Measurements from ENCODE around the gene STON1.
"Not testable (repeated sequence)": the region's sequence is repeated elsewhere in the genome, so short reads cannot be mapped to it uniquely, and the experiment has no call there.

Gene STON1

DNA sequence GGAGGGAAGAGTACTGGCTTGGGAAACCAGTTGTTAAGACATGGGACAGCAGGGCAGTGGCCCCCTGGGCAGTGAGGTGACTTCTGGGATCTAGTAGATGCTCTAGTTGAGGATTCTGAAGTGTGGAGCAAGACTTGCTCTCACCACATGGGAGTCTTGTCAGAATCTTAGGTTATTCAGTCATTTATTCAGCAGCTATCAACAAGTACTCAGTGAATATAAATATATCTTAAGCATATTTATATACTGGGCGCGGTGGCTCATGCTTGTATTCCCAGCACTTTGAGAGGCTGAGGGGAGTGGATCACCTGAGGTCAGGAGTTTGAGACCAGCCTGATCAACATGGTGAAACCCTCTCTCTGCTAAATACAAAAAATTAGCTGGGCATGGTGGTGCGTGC, 20.0 kb downstream of the STON1 start:
- TF ChIP-seq, protein P1, sequence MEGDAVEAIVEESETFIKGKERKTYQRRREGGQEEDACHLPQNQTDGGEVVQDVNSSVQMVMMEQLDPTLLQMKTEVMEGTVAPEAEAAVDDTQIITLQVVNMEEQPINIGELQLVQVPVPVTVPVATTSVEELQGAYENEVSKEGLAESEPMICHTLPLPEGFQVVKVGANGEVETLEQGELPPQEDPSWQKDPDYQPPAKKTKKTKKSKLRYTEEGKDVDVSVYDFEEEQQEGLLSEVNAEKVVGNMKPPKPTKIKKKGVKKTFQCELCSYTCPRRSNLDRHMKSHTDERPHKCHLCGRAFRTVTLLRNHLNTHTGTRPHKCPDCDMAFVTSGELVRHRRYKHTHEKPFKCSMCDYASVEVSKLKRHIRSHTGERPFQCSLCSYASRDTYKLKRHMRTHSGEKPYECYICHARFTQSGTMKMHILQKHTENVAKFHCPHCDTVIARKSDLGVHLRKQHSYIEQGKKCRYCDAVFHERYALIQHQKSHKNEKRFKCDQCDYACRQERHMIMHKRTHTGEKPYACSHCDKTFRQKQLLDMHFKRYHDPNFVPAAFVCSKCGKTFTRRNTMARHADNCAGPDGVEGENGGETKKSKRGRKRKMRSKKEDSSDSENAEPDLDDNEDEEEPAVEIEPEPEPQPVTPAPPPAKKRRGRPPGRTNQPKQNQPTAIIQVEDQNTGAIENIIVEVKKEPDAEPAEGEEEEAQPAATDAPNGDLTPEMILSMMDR (IDR thresholded peaks at IDR 0.05; ENCODE audit: low read depth, low read length, missing control alignments) = no peak
- DNase-seq (ENCODE audit: low read depth) = no peak
- H3K4me3 ChIP-seq (ENCODE audit: low read depth, low read length) = no peak overlapping the region

GRCh38 chr2:48551548-48551947, 21.6 kb downstream of the STON1 start:
- TF ChIP-seq, protein P1 (IDR thresholded peaks at IDR 0.05; ENCODE audit: low read depth, low read length, missing control alignments) = no peak
- no peak for DNase-seq (ENCODE audit: low read depth)
- H3K4me3 ChIP-seq (ENCODE audit: low read depth, low read length) = no peak overlapping the region

GRCh38 chr2:48555071-48555470, 25.1 kb downstream of the STON1 start:
- not testable (repeated sequence) for H3K4me3 ChIP-seq (ENCODE audit: low read depth, low read length); DNase-seq (ENCODE audit: low read depth)

- TF ChIP-seq, protein P1 (IDR thresholded peaks at IDR 0.05; ENCODE audit: low read depth, low read length, missing control alignments) = no peak
- H3K4me3 ChIP-seq (ENCODE audit: low read depth, low read length) = no peak overlapping the region
- no peak for DNase-seq (ENCODE audit: low read depth)
Measured at GRCh38 chr2:48558456-48558855, 28.5 kb downstream of the STON1 start.

DNA sequence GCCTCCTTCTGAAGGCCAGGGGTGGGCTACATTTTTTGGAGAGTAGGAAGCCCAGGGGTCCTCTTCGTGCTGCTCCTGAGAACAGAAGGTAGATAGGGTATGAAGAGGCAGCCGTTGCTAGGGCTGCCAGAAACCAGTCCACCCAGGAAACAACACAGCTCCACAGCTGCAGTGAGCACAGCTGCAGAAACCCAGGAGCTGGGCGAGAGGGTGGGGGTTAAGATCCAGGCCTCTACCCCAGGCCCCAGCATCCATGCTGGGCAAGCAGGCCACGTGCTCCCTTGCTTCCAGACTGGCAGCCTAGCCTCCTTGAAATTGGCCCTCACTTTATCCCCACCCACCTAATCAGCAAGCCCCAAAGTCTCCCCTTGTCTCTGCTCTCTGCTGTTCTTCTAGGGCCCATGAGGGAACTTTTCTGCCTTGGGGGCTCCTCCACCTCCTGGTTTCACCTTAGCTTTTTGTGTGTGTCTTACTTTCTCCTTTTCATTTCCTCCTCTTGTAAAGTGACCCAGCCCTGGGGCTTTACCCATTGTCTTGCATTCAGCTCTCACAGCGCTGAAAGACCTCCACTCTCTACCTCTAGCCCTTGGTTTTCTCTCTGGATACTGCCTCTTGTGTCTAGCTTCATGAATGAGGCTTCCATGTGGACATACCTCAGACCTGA, 30.7 kb downstream of the STON1 start:
- H3K4me3 ChIP-seq (ENCODE audit: low read depth, low read length) = no peak overlapping the region
- no peak for DNase-seq (ENCODE audit: low read depth)
- TF ChIP-seq, protein P1 (IDR thresholded peaks at IDR 0.05; ENCODE audit: low read depth, low read length, missing control alignments) = no peak

GRCh38 chr2:48562281-48562680, 32.3 kb downstream of the STON1 start:
- H3K4me3 ChIP-seq (ENCODE audit: low read depth, low read length) = no peak overlapping the region
- DNase-seq (ENCODE audit: low read depth) = no peak
- TF ChIP-seq, protein P1 (IDR thresholded peaks at IDR 0.05; ENCODE audit: low read depth, low read length, missing control alignments) = no peak

DNA sequence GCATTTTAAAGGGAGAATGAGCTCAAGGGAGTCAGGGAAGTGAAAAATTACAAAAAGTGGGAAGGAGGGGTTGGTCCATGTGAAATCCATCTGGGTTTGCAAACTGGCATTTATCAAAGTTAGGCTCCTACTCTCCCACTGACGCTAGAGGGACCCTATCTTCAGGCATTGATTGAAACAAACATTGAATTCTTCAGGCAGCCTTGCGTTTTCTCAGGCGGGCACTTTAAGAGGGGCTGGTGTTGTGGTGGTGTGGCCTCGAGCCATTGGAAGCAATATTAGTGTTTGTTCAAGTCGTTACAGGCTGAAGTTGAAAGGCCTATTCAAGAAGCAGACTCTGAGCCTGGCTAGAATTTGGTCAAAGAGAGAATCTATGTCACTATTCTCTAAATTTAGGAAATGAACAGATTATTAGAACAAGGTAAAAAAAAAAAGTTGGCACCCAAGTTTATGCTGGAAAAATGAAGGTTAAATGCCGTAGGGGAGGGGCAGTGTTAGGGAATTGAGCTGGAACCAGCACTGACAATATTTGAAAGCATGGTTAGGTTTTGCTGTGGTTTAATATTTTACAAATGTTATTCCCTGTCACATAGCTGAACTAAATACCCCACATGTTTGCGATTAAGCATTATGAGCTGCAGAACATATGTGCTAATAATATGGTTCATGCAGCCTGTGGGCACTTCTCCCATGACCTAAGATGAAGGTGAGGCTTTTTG, 36.8 kb downstream of the STON1 start:
- no peak for DNase-seq (ENCODE audit: low read depth)
- no peak overlapping the region for H3K4me3 ChIP-seq (ENCODE audit: low read depth, low read length)
- TF ChIP-seq, protein P1 (IDR thresholded peaks at IDR 0.05; ENCODE audit: low read depth, low read length, missing control alignments) = no peak
